Measurements from ENCODE around the gene IMMP2L. TPM values are rescaled to one million over a fixed set of nuclear protein-coding genes. Genes with fewer than 3 reads are reported as not detected.
"Not testable (repeated sequence)": the region's sequence is repeated elsewhere in the genome, so short reads cannot be mapped to it uniquely, and the experiment has no call there.

IMMP2L gene
- total RNA-seq, 1 donor from 2014 or later: 21.5 TPM

DNA sequence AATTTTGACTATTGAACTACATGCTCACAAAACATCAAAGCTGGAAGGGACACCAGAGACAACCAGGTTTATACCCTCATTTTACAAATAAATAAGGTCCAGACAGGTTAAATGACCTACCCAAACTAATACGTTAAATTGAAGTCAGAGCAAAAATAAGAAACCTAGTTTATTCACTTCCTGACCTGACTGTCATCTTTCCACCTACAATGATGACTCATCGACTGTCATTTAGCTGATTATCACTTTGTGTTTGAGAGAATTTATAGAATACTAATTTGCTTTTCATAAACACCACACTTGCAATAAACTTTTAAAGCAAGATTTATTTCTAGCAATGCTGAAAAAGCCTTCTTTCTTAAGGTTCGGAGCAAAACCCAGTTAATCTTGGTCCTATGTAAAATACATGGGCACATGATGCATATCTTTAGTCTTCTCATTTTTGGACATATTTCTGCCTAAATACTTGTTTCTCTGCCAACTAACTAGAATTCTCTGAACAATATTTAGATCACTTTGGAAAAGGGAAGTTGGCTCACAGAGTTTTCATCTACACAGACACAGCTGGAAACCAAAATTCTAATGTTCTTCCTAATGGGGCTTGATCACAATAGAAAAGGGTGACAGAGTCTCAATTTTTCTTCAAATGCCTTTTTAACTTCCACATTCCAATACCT, 488.1 kb downstream of the IMMP2L start:
- no peak overlapping the region for H3K27ac ChIP-seq
- no peaks in the 10 kb centered on the region for H3K79me2 ChIP-seq (ENCODE audit: low read depth)
- H3K9me3 ChIP-seq (ENCODE audit: low read depth): no peaks in the 10 kb centered on the region
- H3K4me2 ChIP-seq: no peak overlapping the region
- Mint-ChIP-seq H3K27me3 (ENCODE audit: insufficient read depth, low read depth) (no peaks in the 10 kb centered on the region), H3K9me3 (no peaks in the 10 kb centered on the region), H3K36me3 (peaks cover 2% of the 10 kb centered on the region), H3K4me3 (no peak overlapping the region), H3K27ac (peak overlapping the region; percentile 20), H3K4me1 (peaks cover 19% of the 10 kb centered on the region)
- no peak for DNase-seq (ENCODE audit: low spot score)
- no peaks in the 10 kb centered on the region for H3K36me3 ChIP-seq
- peaks cover 5% of the 10 kb centered on the region for H3K4me1 ChIP-seq
- H3K9ac ChIP-seq: no peak overlapping the region
- TF ChIP-seq EZH2phosphoT487 (IDR thresholded peaks at IDR 0.05): no peak
- TF ChIP-seq, protein P1, sequence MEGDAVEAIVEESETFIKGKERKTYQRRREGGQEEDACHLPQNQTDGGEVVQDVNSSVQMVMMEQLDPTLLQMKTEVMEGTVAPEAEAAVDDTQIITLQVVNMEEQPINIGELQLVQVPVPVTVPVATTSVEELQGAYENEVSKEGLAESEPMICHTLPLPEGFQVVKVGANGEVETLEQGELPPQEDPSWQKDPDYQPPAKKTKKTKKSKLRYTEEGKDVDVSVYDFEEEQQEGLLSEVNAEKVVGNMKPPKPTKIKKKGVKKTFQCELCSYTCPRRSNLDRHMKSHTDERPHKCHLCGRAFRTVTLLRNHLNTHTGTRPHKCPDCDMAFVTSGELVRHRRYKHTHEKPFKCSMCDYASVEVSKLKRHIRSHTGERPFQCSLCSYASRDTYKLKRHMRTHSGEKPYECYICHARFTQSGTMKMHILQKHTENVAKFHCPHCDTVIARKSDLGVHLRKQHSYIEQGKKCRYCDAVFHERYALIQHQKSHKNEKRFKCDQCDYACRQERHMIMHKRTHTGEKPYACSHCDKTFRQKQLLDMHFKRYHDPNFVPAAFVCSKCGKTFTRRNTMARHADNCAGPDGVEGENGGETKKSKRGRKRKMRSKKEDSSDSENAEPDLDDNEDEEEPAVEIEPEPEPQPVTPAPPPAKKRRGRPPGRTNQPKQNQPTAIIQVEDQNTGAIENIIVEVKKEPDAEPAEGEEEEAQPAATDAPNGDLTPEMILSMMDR (IDR thresholded peaks at IDR 0.05): no peak
- TF ChIP-seq EZH2 (IDR thresholded peaks at IDR 0.05): no peak
- no peaks in the 10 kb centered on the region for H3F3A ChIP-seq (ENCODE audit: low read depth)
- no peak overlapping the region for H2AFZ ChIP-seq (replicated peaks)
- no peak overlapping the region for H3K4me3 ChIP-seq
- no peaks in the 10 kb centered on the region for H4K20me1 ChIP-seq (ENCODE audit: low read depth)
- no peaks in the 10 kb centered on the region for H3K27me3 ChIP-seq

DNA sequence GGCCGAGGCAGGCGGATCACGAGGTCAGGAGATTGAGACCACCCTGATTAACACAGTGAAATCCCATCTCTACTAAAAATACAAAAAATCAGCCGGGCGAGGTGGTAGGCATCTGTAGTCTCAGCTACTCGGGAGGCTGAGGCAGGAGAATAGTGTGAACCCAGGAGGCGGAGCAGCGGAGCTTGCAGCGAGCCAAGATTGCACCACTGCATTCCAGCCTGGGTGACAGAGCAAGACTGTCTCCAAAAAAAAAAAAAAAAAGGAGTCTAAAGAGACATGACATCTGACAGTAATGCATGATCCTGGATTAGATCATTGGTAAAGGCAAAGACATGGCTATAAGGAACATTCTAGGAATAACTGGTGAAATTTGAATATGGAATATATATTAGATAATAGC, 489.6 kb downstream of the IMMP2L start:
- not testable (repeated sequence) for H3K4me1 ChIP-seq; H3K27me3 ChIP-seq; H3K27ac Mint-ChIP-seq; H3K27me3 Mint-ChIP-seq (ENCODE audit: insufficient read depth, low read depth); H3F3A ChIP-seq (ENCODE audit: low read depth); H3K9ac ChIP-seq; H3K9me3 Mint-ChIP-seq; DNase-seq (ENCODE audit: low spot score); H2AFZ ChIP-seq (replicated peaks); H3K36me3 Mint-ChIP-seq; H3K9me3 ChIP-seq (ENCODE audit: low read depth); H3K79me2 ChIP-seq (ENCODE audit: low read depth); H4K20me1 ChIP-seq (ENCODE audit: low read depth); H3K4me2 ChIP-seq; H3K4me3 ChIP-seq; H3K27ac ChIP-seq; H3K36me3 ChIP-seq; H3K4me3 Mint-ChIP-seq
- peaks cover 19% of the 10 kb centered on the region for H3K4me1 Mint-ChIP-seq

GRCh38 chr7:111071556-111071955, 490.7 kb downstream of the IMMP2L start:
- Mint-ChIP-seq H3K4me3 (no peak overlapping the region), H3K27me3 (ENCODE audit: insufficient read depth, low read depth) (no peaks in the 10 kb centered on the region), H3K27ac (no peak overlapping the region), H3K36me3 (peaks cover 2% of the 10 kb centered on the region), H3K9me3 (peaks cover 2% of the 10 kb centered on the region), H3K4me1 (peaks cover 19% of the 10 kb centered on the region)
- no peak overlapping the region for H3K4me3 ChIP-seq
- H3K27me3 ChIP-seq: no peaks in the 10 kb centered on the region
- H2AFZ ChIP-seq (replicated peaks): no peak overlapping the region
- no peaks in the 10 kb centered on the region for H3K36me3 ChIP-seq
- TF ChIP-seq EZH2phosphoT487 (IDR thresholded peaks at IDR 0.05) (no peak), EZH2 (IDR thresholded peaks at IDR 0.05) (no peak)
- DNase-seq (ENCODE audit: low spot score): no peak
- H3K9me3 ChIP-seq (ENCODE audit: low read depth): no peaks in the 10 kb centered on the region
- no peak overlapping the region for H3K4me2 ChIP-seq
- H3K27ac ChIP-seq: no peak overlapping the region
- no peaks in the 10 kb centered on the region for H3F3A ChIP-seq (ENCODE audit: low read depth)
- H4K20me1 ChIP-seq (ENCODE audit: low read depth): no peaks in the 10 kb centered on the region
- no peaks in the 10 kb centered on the region for H3K79me2 ChIP-seq (ENCODE audit: low read depth)
- H3K4me1 ChIP-seq: peaks cover 5% of the 10 kb centered on the region
- no peak overlapping the region for H3K9ac ChIP-seq

DNA sequence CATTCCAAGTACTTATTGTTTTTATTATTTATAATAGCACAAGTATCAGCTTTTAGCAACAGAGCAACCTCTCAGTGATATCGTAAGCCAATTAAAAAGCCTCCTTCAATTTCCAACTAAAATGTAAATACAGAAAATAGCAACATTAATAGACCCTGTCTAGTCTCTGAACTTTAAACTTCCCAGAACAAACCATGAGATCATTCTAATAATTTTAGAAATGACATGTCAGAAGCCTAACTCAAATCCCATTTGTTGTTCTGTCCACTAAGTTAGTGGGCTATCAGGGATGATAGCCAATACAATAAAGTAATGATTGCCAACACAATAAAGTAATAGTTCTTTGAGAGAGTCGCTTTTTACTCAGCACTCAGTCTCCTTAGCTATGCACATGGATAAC, 493.7 kb downstream of the IMMP2L start:
- Histone ChIP-seq H3K79me2 (ENCODE audit: low read depth) (no peaks in the 10 kb centered on the region), H3K36me3 (no peaks in the 10 kb centered on the region), H3K9me3 (ENCODE audit: low read depth) (no peaks in the 10 kb centered on the region), H3K4me3 (no peak overlapping the region), H3K4me2 (no peak overlapping the region), H4K20me1 (ENCODE audit: low read depth) (no peaks in the 10 kb centered on the region), H3K4me1 (no peaks in the 10 kb centered on the region), H2AFZ (replicated peaks) (no peak overlapping the region), H3K27me3 (no peaks in the 10 kb centered on the region), H3F3A (ENCODE audit: low read depth) (no peaks in the 10 kb centered on the region), H3K9ac (no peak overlapping the region), H3K27ac (no peak overlapping the region)
- TF ChIP-seq EZH2 (IDR thresholded peaks at IDR 0.05) (no peak), EZH2phosphoT487 (IDR thresholded peaks at IDR 0.05) (no peak)
- TF ChIP-seq, protein P1 (IDR thresholded peaks at IDR 0.05): no peak
- peaks cover 2% of the 10 kb centered on the region for H3K4me1 Mint-ChIP-seq
- no peak overlapping the region for H3K27ac Mint-ChIP-seq
- peaks cover under 1% of the 10 kb centered on the region for H3K36me3 Mint-ChIP-seq
- DNase-seq (ENCODE audit: low spot score): no peak
- H3K27me3 Mint-ChIP-seq (ENCODE audit: insufficient read depth, low read depth): no peaks in the 10 kb centered on the region
- peaks cover 19% of the 10 kb centered on the region for H3K9me3 Mint-ChIP-seq
- no peak overlapping the region for H3K4me3 Mint-ChIP-seq
